GM19372 (cell line): ENCODE data around the gene EPSTI1.
"Not testable (repeated sequence)": the region's sequence is repeated elsewhere in the genome, so short reads cannot be mapped to it uniquely, and the experiment has no call there.

Source experiments
- ATAC-seq: cut with Tn5 transposase; IDR thresholded peaks from one replicate; pipeline ENCODE4 v1.9.1; 2021; ENCODE audit warnings: mild to moderate bottlenecking, low read depth, moderate library complexity; ENCODE audit not compliant: unreplicated experiment

EPSTI1 gene, protein sequence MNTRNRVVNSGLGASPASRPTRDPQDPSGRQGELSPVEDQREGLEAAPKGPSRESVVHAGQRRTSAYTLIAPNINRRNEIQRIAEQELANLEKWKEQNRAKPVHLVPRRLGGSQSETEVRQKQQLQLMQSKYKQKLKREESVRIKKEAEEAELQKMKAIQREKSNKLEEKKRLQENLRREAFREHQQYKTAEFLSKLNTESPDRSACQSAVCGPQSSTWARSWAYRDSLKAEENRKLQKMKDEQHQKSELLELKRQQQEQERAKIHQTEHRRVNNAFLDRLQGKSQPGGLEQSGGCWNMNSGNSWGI

GRCh38 chr13:42991898-42992763 is at the start of gene EPSTI1:
Gene EPSTI1 (minus strand): TSS chr13:42992241. CDS start chr13:42992165, 76 bp downstream.
- peak; percentile 73 for ATAC-seq

GRCh38 chr13:43041369-43041921 is 49.4 kb upstream of the EPSTI1 start:
- ATAC-seq, result no peak

- ATAC-seq, result not testable (repeated sequence)
These were observed 48.7 kb upstream of the EPSTI1 start for GRCh38 chr13:43040581-43041368.

GRCh38 chr13:43039966-43040365 is 47.9 kb upstream of the EPSTI1 start:
- ATAC-seq, result no peak

GRCh38 chr13:43036351-43037250 is 44.6 kb upstream of the EPSTI1 start:
- ATAC-seq, result no peak

GRCh38 chr13:43033038-43033437 is 41.0 kb upstream of the EPSTI1 start:
- ATAC-seq, result no peak

GRCh38 chr13:43031881-43032280 is 39.8 kb upstream of the EPSTI1 start:
- no peak for ATAC-seq

DNA sequence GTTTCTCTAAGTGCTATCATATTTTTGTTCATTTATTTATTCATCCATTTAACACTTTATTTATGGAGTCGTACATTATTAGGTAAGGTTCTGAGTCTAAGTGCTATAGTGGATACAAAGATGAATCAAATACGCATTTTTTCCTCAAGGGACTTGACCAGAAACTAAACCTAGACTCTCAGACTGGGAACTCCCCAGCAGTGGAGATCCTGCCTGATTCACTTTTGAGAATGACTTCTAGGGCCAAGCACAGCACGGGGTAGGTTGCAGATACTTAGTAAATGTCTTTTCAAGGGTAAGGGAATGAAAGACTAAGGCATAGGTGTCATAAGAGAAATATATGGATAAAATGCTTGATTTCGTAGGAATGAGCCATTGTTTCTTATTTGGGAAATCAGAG is 38.5 kb upstream of the EPSTI1 start:
- no peak for ATAC-seq

GRCh38 chr13:43026262-43026661 is 34.2 kb upstream of the EPSTI1 start:
- ATAC-seq, result no peak

GRCh38 chr13:43023289-43023963 is 31.4 kb upstream of the EPSTI1 start, which contains the start of gene DNAJC15:
Gene DNAJC15 (plus strand): TSS chr13:43023586. CDS start chr13:43023627, 41 bp downstream.
- peak; percentile 74 for ATAC-seq

DNA sequence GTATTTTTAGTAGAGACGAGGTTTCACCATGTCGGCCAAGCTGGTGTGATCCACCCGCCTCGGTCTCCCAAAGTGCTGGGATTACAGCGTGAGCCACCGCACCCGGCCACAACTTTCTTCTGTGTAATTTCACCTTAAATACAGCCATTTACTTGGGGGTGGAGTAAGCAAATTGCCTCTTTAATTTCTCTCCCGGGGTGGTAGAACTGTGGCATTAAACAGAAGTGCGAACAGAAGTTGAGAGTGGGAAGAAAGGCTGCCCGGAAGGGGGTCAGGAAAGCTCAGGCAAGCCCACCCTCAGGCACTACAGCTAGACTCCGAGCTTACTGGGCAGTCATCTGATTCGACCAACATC is 30.9 kb upstream of the EPSTI1 start:
- ATAC-seq, result no peak

- no peak for ATAC-seq
These were observed 30.1 kb upstream of the EPSTI1 start for GRCh38 chr13:43021926-43022670.

DNA sequence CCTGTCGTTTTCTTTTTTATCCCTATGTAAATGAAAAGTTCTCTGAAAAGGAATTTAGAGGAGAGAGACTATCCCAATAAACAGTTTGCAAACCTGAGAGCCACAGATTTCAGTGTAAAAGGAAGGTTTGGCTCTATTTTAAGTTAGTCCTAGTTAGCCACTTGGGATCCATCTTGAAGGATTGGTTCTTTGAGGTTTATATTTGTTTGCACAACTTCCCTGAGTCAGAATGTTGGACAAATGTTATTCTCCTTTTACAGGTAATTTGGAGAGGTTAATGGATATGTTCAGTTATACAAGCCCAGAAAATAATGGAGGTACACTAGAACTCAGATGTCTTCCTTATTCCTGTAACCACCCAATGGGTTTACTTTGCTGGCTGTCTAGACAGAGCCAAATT is 28.8 kb upstream of the EPSTI1 start:
- ATAC-seq, result no peak

DNA sequence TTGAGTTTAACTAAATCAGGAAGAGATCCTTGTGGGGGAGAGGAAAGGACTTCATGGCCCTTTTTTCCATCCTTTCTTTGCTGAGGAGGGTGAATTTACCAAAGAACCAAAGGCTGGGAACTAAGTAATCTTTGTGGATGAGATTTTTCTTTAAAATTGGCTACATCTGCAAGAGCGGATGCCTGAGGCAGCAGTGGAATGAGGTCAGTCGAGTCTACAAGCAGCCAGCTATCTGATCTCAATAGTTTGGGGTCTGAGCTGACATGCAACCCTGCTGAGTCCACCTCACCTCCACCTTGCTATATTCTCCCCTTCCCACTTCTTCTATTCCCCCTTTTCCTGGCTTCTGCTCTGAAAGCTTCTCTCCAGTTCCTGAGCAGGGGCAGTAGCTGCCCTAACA is 27.8 kb upstream of the EPSTI1 start:
- ATAC-seq, result no peak

DNA sequence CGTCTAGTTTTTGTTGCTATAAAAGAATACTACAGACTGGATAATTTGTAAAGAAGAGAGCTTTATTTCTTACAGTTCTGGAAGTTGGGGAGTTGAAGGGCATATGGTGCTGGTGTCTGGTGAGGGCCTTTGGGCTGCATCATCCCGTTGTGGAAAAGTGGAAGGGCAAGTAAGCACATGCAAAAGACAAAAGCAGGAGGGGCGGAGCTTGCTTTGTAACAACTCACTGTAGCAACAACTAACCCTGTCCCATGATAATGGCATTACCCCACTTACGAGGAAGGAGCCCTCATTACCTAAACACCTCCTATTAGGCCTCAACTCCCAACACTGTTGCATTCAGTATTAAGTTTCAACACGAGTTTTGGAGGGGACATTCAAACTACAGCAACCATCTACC is 24.2 kb upstream of the EPSTI1 start:
- ATAC-seq, result no peak

DNA sequence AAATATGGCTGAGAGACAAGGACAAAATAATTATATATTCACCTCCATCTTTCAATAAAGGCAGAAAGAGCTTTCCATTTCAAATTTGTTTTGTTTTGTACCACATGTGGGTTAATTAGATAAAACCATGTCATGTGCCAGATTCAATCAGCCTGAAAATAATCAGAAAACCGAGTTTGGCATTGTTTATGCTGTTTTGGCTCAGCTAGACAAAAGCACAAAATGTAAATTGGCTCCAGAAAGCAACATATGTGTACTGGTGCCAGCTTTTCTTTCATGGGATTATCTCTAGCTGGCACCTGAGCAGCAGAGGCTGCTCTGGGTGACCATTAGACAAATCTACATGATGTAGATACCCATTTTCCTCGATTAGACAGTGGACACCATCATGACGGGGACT is 22.1 kb upstream of the EPSTI1 start:
- ATAC-seq, result no peak

DNA sequence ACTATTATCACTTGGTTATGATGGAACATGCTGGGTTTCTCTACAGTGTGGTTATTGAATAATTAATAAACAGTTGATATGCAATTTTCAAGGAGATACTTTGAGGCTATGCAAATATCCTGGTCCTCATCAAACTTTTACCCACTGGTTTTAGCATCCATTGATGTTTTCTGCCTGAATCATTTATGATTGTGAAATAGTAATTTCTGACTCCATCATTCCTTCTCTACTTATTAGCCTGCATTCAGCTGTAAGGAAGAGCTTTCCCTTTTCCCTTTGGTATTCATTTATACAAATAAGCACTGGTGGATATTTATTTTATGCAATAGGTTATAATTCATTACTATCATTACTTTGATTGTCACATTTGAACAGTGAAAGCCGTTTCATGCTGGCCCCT is 17.5 kb upstream of the EPSTI1 start:
- no peak for ATAC-seq

GRCh38 chr13:43008596-43008995 is 16.6 kb upstream of the EPSTI1 start:
- ATAC-seq, result no peak
